ENCODE measurements around the gene HSPH1.

GRCh38 chr13:31096654-31097302 is 64.9 kb downstream of the HSPH1 start:
- TF ChIP-seq POLR2AphosphoS5 (IDR thresholded peaks at IDR 0.05) (no peak), CTCF (IDR thresholded peaks at IDR 0.05) (no peak)

Measured in gastroesophageal sphincter (tissue), 3 donors.